Fibroblast of the aortic adventitia (primary cell): ENCODE measurements around the gene SPPL2B. TPM values are rescaled to one million over a fixed set of nuclear protein-coding genes. Genes with fewer than 3 reads are reported as not detected.

ENCODE experiments used
- DNase-seq: peaks from one replicate; pipeline ENCODE4 v3.0.0-alpha.2; 2010; ENCODE audit warnings: low read depth
- H3K4me3 ChIP-seq: 2 replicates; pipeline ENCODE4 v1.5.1; 2011; ENCODE audit warnings: low read depth, mild to moderate bottlenecking, control low read depth, low read length, moderate library complexity
- total RNA-seq: library from RNA; depleted of rRNA; stranded (reverse); fragments of >200 nt; gene quantifications from 2 replicates; pipeline ENCODE4 v1.2.3, GENCODE V29; 2012; ENCODE audit warnings: low replicate concordance
- TF ChIP-seq, protein P1 (sequence below): IDR thresholded peaks from 2 replicates; pipeline ENCODE4 v1.5.1; 2011; ENCODE audit warnings: mild to moderate bottlenecking, low read length, control low read depth, inconsistent platforms; ENCODE audit not compliant: insufficient read depth

SPPL2B gene
- total RNA-seq, 1 donor = 24.6 TPM

DNA sequence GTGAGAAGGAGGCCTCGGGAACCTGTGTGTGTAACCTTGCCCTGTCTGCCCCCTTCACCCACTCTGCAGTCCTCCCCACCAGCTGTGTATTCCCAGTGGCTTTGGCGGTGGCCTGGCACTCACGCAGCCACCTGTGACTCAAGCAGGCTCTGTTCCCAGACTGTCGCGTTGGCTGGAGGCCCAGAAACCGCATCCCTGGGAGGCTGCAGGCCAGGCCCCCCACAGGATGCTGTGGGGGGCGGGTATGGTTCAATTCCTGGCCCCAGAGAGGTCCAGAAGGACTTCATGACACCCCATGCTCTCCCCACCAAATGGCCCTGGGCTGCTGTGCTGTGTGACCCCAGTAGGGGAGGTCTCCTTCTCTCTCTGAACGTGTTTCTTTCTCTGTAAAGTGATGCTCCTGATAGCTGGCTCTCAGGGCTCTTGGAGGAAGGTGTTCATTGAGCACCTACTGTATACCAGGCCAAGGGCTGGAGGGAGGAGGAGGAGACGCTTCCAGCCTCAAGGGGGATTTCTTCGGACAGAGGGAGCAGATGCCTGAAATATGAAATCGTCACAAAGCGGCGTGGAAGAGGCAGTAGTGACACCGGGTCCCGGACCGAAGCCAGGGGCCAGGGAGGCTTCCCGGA is 18.6 kb upstream of the SPPL2B start:
- H3K4me3 ChIP-seq = no peak overlapping the region
- DNase-seq = peak; percentile 23
- TF ChIP-seq, protein P1, sequence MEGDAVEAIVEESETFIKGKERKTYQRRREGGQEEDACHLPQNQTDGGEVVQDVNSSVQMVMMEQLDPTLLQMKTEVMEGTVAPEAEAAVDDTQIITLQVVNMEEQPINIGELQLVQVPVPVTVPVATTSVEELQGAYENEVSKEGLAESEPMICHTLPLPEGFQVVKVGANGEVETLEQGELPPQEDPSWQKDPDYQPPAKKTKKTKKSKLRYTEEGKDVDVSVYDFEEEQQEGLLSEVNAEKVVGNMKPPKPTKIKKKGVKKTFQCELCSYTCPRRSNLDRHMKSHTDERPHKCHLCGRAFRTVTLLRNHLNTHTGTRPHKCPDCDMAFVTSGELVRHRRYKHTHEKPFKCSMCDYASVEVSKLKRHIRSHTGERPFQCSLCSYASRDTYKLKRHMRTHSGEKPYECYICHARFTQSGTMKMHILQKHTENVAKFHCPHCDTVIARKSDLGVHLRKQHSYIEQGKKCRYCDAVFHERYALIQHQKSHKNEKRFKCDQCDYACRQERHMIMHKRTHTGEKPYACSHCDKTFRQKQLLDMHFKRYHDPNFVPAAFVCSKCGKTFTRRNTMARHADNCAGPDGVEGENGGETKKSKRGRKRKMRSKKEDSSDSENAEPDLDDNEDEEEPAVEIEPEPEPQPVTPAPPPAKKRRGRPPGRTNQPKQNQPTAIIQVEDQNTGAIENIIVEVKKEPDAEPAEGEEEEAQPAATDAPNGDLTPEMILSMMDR = no peak

DNA sequence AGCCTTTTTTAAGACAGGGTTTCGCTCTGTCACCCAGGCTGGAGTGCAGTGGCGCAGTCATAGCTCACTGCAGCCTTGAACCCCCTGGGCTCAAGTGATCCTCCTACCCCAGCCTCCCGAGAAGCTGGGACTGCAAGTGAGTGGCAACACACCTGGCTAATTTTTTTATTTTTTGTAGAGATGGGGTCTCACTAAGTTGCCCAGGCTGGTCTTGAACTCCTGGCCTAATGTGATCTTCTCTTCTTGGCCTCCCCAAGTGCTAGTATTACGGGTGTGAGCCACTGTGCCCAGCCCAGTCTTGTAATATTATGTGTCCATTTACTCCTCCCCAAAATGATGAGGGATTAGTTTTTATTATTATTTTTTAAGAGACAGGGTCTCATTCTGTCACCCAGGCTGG is 17.4 kb upstream of the SPPL2B start:
- no peak for DNase-seq
- TF ChIP-seq, protein P1 = no peak
- no peak overlapping the region for H3K4me3 ChIP-seq

DNA sequence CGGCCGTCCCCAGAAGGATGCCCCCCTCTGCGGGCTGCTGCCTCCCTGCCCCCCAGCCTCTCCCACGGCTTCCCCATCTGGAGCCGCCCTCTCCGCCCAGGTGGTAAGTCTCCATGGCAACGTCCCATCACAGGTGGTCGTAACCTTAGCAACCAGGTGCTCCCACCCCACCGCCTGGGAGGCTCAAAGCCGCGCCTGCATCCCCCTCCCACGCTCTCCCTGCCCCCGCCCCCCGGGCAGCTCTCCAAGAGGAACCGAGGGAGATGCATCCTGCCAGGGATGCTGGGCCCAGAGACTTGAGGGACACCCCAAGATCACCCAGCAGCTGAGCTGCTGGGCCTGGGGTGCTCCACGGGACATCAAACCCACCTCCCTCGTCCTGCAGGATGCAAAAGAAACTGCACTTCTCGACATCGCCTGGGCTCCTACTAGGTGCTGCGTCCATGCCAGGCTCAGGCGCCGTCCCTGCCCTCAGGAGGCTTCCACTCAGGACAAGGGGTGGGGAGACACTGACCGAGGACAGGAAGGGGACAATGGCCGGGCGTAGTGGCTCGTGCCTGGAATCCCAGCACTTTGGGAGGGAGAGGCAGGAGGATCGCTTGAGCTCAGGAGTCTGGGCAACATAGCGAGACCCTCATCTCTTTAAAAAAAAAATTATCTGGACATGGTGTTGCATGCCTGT is 15.5 kb upstream of the SPPL2B start:
- H3K4me3 ChIP-seq = no peak overlapping the region
- TF ChIP-seq, protein P1 = no peak
- no peak for DNase-seq

DNA sequence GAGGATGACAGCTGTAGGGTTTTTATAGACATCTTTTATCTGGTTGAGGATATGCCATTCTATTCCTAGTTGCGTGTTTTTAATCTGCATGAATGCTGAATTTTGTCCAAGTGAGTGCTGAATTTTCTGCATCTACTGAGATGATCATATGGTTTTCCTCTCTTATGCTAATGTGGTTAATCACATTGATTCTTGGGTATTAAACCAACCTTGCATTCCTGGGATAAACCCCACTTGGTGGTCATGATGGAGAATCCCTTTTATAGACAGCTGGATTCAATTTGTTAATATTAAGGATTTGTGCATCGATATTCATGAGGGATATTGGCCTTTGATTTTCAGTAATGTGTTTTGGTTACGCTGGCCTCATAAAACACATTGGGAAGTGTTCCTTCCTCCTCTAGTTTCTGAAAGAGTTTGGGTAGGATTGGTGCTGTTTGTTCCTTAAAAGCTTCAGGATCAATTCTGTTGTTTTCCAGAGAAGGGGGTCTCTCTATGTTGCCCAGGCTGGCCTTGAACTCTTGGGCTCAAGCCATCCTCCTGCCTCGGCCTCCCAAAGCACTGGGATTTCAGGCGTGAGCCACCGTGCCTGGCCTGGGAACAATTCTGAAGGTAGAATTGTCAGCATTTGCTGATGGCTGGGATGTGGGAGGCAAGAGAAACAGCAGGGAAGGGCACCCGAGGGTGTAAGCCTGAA is 13.2 kb upstream of the SPPL2B start:
- no peak for DNase-seq
- TF ChIP-seq, protein P1 = no peak
- H3K4me3 ChIP-seq = no peak overlapping the region

DNA sequence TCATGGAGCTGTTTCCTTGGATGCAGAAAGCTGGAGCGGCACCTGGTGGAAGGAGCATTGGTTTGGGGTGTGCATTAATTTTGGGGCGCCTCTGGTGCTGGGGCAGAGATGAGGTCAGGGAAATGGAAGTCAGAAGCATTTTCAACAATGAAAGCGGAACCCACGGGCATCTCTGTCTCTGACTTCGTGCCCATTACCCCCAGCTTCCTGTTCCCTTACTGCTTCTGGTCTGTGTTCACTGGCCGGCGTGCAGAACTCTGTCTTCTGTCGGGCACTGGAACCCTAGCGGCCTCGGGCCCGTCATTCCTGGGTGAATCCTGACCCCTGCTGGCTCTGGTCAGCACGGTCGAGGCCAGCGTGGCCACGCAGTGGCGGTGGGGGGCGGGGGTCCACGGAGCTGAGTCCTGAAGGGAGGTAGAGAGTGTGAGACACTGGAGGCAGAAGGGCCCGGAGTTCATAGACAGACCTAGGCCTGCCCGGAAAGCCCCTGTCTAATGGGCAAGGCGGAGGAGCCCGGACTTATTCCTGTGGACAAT is 12.6 kb upstream of the SPPL2B start:
- peak; percentile 62 for DNase-seq
- TF ChIP-seq, protein P1 = peak; percentile 68
- no peak overlapping the region for H3K4me3 ChIP-seq

DNA sequence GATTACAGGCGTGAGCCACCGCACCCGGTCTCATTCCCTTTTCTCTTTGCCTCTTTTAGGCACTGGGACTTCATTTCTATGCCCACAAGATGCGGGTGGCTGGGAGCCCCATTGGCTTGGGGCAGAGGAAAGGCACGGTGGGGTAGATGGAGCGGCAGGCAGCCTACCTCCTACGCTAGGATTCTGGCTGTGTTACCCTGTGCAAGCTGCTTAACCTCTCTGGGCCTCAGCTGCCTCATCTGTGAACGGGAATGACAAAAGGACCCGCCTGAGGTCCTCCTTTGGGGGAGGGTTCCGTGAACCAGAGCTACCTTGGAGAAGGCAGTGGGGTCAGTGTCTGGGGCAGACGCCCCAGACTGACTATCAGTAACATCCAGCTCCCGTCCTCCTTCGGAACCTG is 11.2 kb upstream of the SPPL2B start:
- TF ChIP-seq, protein P1 = no peak
- H3K4me3 ChIP-seq = no peak overlapping the region
- no peak for DNase-seq
